ENCODE results near the gene MYO9B.

MYO9B gene

GRCh38 chr19:17235300-17235970 lies 159.9 kb downstream of the MYO9B start:
- peaks cover 4% of the 10 kb centered on the region; the same call in 1 of the 2 replicates for H3K79me2 ChIP-seq (ENCODE audit: insufficient read depth, low read length)
- no peak overlapping the region for H2AFZ ChIP-seq (ENCODE audit: low read length)

GRCh38 chr19:17235971-17236777 lies 160.6 kb downstream of the MYO9B start:
- TF ChIP-seq EZH2 (IDR thresholded peaks at IDR 0.05; ENCODE audit: borderline replicate concordance, low read length), result no peak
- no peak for TF ChIP-seq CTCF (IDR thresholded peaks at IDR 0.05; ENCODE audit: low read length)
- no peaks in the 10 kb centered on the region for H3K9me2 ChIP-seq (ENCODE audit: low read depth, low read length)
- peak overlapping the region; percentile 61 for H3K4me3 ChIP-seq (ENCODE audit: low read depth, low read length, poor library complexity, severe bottlenecking)
- no peaks in the 10 kb centered on the region for H3K27me3 ChIP-seq (ENCODE audit: insufficient read depth, low read length)
- H3K4me1 ChIP-seq (ENCODE audit: insufficient read depth, low read length, severe bottlenecking), result peaks cover 24% of the 10 kb centered on the region
- H3K9me3 ChIP-seq (ENCODE audit: low read length), result no peaks in the 10 kb centered on the region
- H3K9ac ChIP-seq (ENCODE audit: low read length), result peak overlapping the region; percentile 66
- H2AFZ ChIP-seq (ENCODE audit: low read length), result no peak overlapping the region
- peak overlapping the region; percentile 24 for H3K27ac ChIP-seq (ENCODE audit: low read depth, low read length, poor library complexity, severe bottlenecking)
- peaks cover 4% of the 10 kb centered on the region; the same call in 1 of the 2 replicates for H3K79me2 ChIP-seq (ENCODE audit: insufficient read depth, low read length)
- H3K4me2 ChIP-seq (ENCODE audit: low read length), result peak overlapping the region; percentile 83
- H3F3A ChIP-seq (ENCODE audit: insufficient read depth, low read length), result no peaks in the 10 kb centered on the region
- no peaks in the 10 kb centered on the region for H4K20me1 ChIP-seq (ENCODE audit: insufficient read depth, low read length)
- peaks cover 18% of the 10 kb centered on the region; the same call in 1 of the 2 replicates for H3K36me3 ChIP-seq (ENCODE audit: insufficient read depth, low read length)

More at GRCh38 chr19:17235300-17235970, 159.9 kb downstream of the MYO9B start:
- Histone ChIP-seq H3K9me3 (ENCODE audit: low read length) (no peaks in the 10 kb centered on the region), H3K4me3 (ENCODE audit: low read depth, low read length, poor library complexity, severe bottlenecking) (peak overlapping the region; percentile 61), H3K4me1 (ENCODE audit: insufficient read depth, low read length, severe bottlenecking) (peaks cover 24% of the 10 kb centered on the region), H4K20me1 (ENCODE audit: insufficient read depth, low read length) (no peaks in the 10 kb centered on the region), H3K9me2 (ENCODE audit: low read depth, low read length) (no peaks in the 10 kb centered on the region), H3K36me3 (ENCODE audit: insufficient read depth, low read length) (peaks cover 24% of the 10 kb centered on the region; the same call in 1 of the 2 replicates), H3K4me2 (ENCODE audit: low read length) (peak overlapping the region; percentile 83), H3F3A (ENCODE audit: insufficient read depth, low read length) (no peaks in the 10 kb centered on the region), H3K9ac (ENCODE audit: low read length) (peak overlapping the region; percentile 66), H3K27ac (ENCODE audit: low read depth, low read length, poor library complexity, severe bottlenecking) (peak overlapping the region; percentile 40), H3K27me3 (ENCODE audit: insufficient read depth, low read length) (no peaks in the 10 kb centered on the region)
- TF ChIP-seq CTCF (IDR thresholded peaks at IDR 0.05; ENCODE audit: low read length) (peak; percentile 58), EZH2 (IDR thresholded peaks at IDR 0.05; ENCODE audit: borderline replicate concordance, low read length) (no peak)

GRCh38 chr19:17236811-17237543 lies 161.4 kb downstream of the MYO9B start:
- H3K9me2 ChIP-seq (ENCODE audit: low read depth, low read length), result no peaks in the 10 kb centered on the region
- H3K27ac ChIP-seq (ENCODE audit: low read depth, low read length, poor library complexity, severe bottlenecking), result peak overlapping the region; percentile 24
- peaks cover 14% of the 10 kb centered on the region; the same call in 1 of the 2 replicates for H3K36me3 ChIP-seq (ENCODE audit: insufficient read depth, low read length)
- H3F3A ChIP-seq (ENCODE audit: insufficient read depth, low read length), result no peaks in the 10 kb centered on the region
- no peak for TF ChIP-seq EZH2 (IDR thresholded peaks at IDR 0.05; ENCODE audit: borderline replicate concordance, low read length)
- TF ChIP-seq CTCF (IDR thresholded peaks at IDR 0.05; ENCODE audit: low read length), result no peak
- H3K27me3 ChIP-seq (ENCODE audit: insufficient read depth, low read length), result no peaks in the 10 kb centered on the region
- H3K9ac ChIP-seq (ENCODE audit: low read length), result no peak overlapping the region
- peaks cover 4% of the 10 kb centered on the region; the same call in 1 of the 2 replicates for H3K79me2 ChIP-seq (ENCODE audit: insufficient read depth, low read length)
- peaks cover 24% of the 10 kb centered on the region for H3K4me1 ChIP-seq (ENCODE audit: insufficient read depth, low read length, severe bottlenecking)
- H3K9me3 ChIP-seq (ENCODE audit: low read length), result no peaks in the 10 kb centered on the region
- H4K20me1 ChIP-seq (ENCODE audit: insufficient read depth, low read length), result no peaks in the 10 kb centered on the region
- no peak overlapping the region; the same call in 1 of the 2 replicates for H3K4me2 ChIP-seq (ENCODE audit: low read length)
- H2AFZ ChIP-seq (ENCODE audit: low read length), result no peak overlapping the region
- H3K4me3 ChIP-seq (ENCODE audit: low read depth, low read length, poor library complexity, severe bottlenecking), result no peak overlapping the region
